ENCODE data around the gene SND1.
"Not testable (repeated sequence)": the region's sequence is repeated elsewhere in the genome, so short reads cannot be mapped to it uniquely, and the experiment has no call there.

Gene SND1

DNA sequence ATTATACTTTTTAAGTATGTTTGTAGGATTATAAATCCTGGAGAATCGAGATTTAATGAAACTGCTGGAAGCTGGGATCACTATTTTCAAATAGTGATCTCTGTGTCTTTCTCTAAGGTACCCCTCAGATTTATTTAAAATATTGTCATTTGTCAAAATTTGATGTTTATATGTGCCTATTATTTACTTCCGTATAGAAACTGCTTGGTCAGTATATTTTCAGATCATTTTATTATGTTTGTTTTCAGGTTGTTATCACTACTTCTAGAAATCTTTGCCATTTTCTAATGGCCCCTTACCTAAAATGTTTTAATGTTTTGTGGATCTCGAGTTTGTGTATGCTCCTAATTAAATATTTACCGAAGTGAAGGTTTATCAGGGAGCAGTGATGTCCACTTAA, 183.7 kb downstream of the SND1 start:
- Histone ChIP-seq H3K4me3 (ENCODE audit: low read depth in 1 of 2, low read length in 2 of 2) (no peak overlapping the region), H3K36me3 (ENCODE audit: control insufficient read depth in 1 of 2, insufficient read depth in 2 of 2, low read length in 2 of 2) (peaks cover 0 to 3% of the 10 kb centered on the region in 2 donors), H3K27me3 (ENCODE audit: control insufficient read depth in 1 of 2, insufficient read depth in 2 of 2, low read length in 2 of 2) (no peaks in the 10 kb centered on the region), H3K9ac (ENCODE audit: low read depth in 1 of 2, low read length in 2 of 2) (no peak overlapping the region), H3K4me1 (ENCODE audit: control insufficient read depth in 1 of 2, insufficient read depth in 2 of 2, low read length in 2 of 2) (no peaks in the 10 kb centered on the region), H3K9me3 (ENCODE audit: control insufficient read depth in 1 of 2, low read length in 2 of 2) (peaks cover 4 to 6% of the 10 kb centered on the region in 2 donors), H3K27ac (ENCODE audit: low read depth, low read length) (no peak overlapping the region)

- not testable (repeated sequence) for H3K4me3 ChIP-seq (ENCODE audit: low read depth in 1 of 2, low read length in 2 of 2); H3K27me3 ChIP-seq (ENCODE audit: control insufficient read depth in 1 of 2, insufficient read depth in 2 of 2, low read length in 2 of 2); H3K36me3 ChIP-seq (ENCODE audit: control insufficient read depth in 1 of 2, insufficient read depth in 2 of 2, low read length in 2 of 2); H3K9ac ChIP-seq (ENCODE audit: low read depth in 1 of 2, low read length in 2 of 2); H3K27ac ChIP-seq (ENCODE audit: low read depth, low read length); H3K9me3 ChIP-seq (ENCODE audit: control insufficient read depth in 1 of 2, low read length in 2 of 2); H3K4me1 ChIP-seq (ENCODE audit: control insufficient read depth in 1 of 2, insufficient read depth in 2 of 2, low read length in 2 of 2)
Observed at GRCh38 chr7:127837816-127838410, 185.9 kb downstream of the SND1 start.

DNA sequence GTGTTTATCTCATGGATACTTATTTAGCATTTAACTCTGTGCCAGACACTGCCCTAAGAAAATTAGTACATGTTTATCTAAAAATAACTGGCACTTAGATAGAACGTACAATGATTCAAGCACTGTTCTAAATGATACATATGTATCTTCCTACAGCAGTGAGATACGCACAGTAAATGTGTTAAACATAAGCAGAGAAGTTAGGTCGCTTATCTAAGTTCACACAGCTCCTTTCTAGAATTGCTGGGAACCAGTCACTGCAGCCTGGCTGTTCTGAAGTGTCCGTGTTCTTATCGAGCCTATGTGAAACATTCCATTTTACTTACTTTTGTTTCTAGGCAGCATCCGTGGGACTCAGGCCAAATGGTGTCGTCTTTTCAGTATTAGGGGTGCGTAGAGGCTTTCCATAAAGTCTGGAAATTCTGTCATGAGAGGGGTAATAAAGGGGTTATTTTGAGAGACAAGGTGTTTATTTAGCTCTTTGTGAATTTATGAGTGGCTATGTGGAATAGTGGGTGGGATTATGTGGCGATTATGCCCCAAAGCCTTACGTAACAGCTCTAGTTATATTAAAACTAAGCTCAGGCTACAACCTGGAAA, 186.9 kb downstream of the SND1 start:
- no peaks in the 10 kb centered on the region for H3K27me3 ChIP-seq (ENCODE audit: control insufficient read depth in 1 of 2, insufficient read depth in 2 of 2, low read length in 2 of 2)
- peaks cover 0 to 4% of the 10 kb centered on the region in 2 donors for H3K4me1 ChIP-seq (ENCODE audit: control insufficient read depth in 1 of 2, insufficient read depth in 2 of 2, low read length in 2 of 2)
- no peak overlapping the region for H3K4me3 ChIP-seq (ENCODE audit: low read depth in 1 of 2, low read length in 2 of 2)
- no peak overlapping the region for H3K27ac ChIP-seq (ENCODE audit: low read depth, low read length)
- H3K36me3 ChIP-seq (ENCODE audit: control insufficient read depth in 1 of 2, insufficient read depth in 2 of 2, low read length in 2 of 2): no peaks in the 10 kb centered on the region
- no peak overlapping the region for H3K9ac ChIP-seq (ENCODE audit: low read depth in 1 of 2, low read length in 2 of 2)
- peaks cover 4 to 6% of the 10 kb centered on the region in 2 donors for H3K9me3 ChIP-seq (ENCODE audit: control insufficient read depth in 1 of 2, low read length in 2 of 2)

GRCh38 chr7:127840226-127840951, 188.4 kb downstream of the SND1 start:
- Histone ChIP-seq H3K4me3 (ENCODE audit: low read depth in 1 of 2, low read length in 2 of 2) (no peak overlapping the region), H3K27ac (ENCODE audit: low read depth, low read length) (no peak overlapping the region), H3K9me3 (ENCODE audit: control insufficient read depth in 1 of 2, low read length in 2 of 2) (peaks cover 4 to 6% of the 10 kb centered on the region in 2 donors), H3K9ac (ENCODE audit: low read depth in 1 of 2, low read length in 2 of 2) (no peak overlapping the region), H3K27me3 (ENCODE audit: control insufficient read depth in 1 of 2, insufficient read depth in 2 of 2, low read length in 2 of 2) (no peaks in the 10 kb centered on the region), H3K4me1 (ENCODE audit: control insufficient read depth in 1 of 2, insufficient read depth in 2 of 2, low read length in 2 of 2) (peaks cover 0 to 13% of the 10 kb centered on the region in 2 donors), H3K36me3 (ENCODE audit: control insufficient read depth in 1 of 2, insufficient read depth in 2 of 2, low read length in 2 of 2) (peaks cover 0 to 3% of the 10 kb centered on the region in 2 donors)

DNA sequence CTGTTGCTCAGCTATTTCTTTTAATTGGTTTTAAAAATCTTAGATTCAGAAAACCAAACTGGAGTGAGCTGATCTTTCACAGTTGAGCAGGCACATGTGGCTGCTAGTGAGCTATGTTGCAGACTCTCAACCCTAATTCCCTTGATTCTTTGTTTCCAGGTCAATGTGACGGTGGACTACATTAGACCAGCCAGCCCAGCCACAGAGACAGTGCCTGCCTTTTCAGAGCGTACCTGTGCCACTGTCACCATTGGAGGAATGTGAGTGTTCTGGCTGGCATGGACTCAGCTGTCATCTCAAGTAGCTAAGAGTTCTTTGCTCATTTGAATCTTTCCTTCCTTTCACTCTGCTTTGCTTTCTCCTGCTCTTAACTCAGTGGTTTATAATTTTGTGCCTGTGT, 192.2 kb downstream of the SND1 start:
- no peak overlapping the region for H3K4me3 ChIP-seq (ENCODE audit: low read depth in 1 of 2, low read length in 2 of 2)
- peaks cover 0 to 13% of the 10 kb centered on the region in 2 donors for H3K4me1 ChIP-seq (ENCODE audit: control insufficient read depth in 1 of 2, insufficient read depth in 2 of 2, low read length in 2 of 2)

GRCh38 chr7:127844707-127845331, 192.8 kb downstream of the SND1 start:
- no peaks in the 10 kb centered on the region for H3K27me3 ChIP-seq (ENCODE audit: control insufficient read depth in 1 of 2, insufficient read depth in 2 of 2, low read length in 2 of 2)
- no peak overlapping the region for H3K4me3 ChIP-seq (ENCODE audit: low read depth in 1 of 2, low read length in 2 of 2)
- peaks cover 0 to 13% of the 10 kb centered on the region in 2 donors for H3K4me1 ChIP-seq (ENCODE audit: control insufficient read depth in 1 of 2, insufficient read depth in 2 of 2, low read length in 2 of 2)
- H3K27ac ChIP-seq (ENCODE audit: low read depth, low read length): no peak overlapping the region
- H3K36me3 ChIP-seq (ENCODE audit: control insufficient read depth in 1 of 2, insufficient read depth in 2 of 2, low read length in 2 of 2): peaks cover 6 to 9% of the 10 kb centered on the region in 2 donors
- H3K9me3 ChIP-seq (ENCODE audit: control insufficient read depth in 1 of 2, low read length in 2 of 2): no peaks in the 10 kb centered on the region
- H3K9ac ChIP-seq (ENCODE audit: low read depth in 1 of 2, low read length in 2 of 2): no peak overlapping the region

More for the DNA sequence above, 192.2 kb downstream of the SND1 start:
- no peak overlapping the region for H3K27ac ChIP-seq (ENCODE audit: low read depth, low read length)
- H3K9me3 ChIP-seq (ENCODE audit: control insufficient read depth in 1 of 2, low read length in 2 of 2): no peaks in the 10 kb centered on the region
- H3K27me3 ChIP-seq (ENCODE audit: control insufficient read depth in 1 of 2, insufficient read depth in 2 of 2, low read length in 2 of 2): no peaks in the 10 kb centered on the region
- H3K36me3 ChIP-seq (ENCODE audit: control insufficient read depth in 1 of 2, insufficient read depth in 2 of 2, low read length in 2 of 2): peaks cover 3 to 6% of the 10 kb centered on the region in 2 donors
- no peak overlapping the region for H3K9ac ChIP-seq (ENCODE audit: low read depth in 1 of 2, low read length in 2 of 2)

- H3K36me3 ChIP-seq (ENCODE audit: control insufficient read depth in 1 of 2, insufficient read depth in 2 of 2, low read length in 2 of 2): peaks cover 8 to 9% of the 10 kb centered on the region in 2 donors
- H3K4me3 ChIP-seq (ENCODE audit: low read depth in 1 of 2, low read length in 2 of 2): no peak overlapping the region
- no peaks in the 10 kb centered on the region for H3K9me3 ChIP-seq (ENCODE audit: control insufficient read depth in 1 of 2, low read length in 2 of 2)
- H3K27me3 ChIP-seq (ENCODE audit: control insufficient read depth in 1 of 2, insufficient read depth in 2 of 2, low read length in 2 of 2): no peaks in the 10 kb centered on the region
- no peak overlapping the region for H3K9ac ChIP-seq (ENCODE audit: low read depth in 1 of 2, low read length in 2 of 2)
- peaks cover 0 to 13% of the 10 kb centered on the region in 2 donors for H3K4me1 ChIP-seq (ENCODE audit: control insufficient read depth in 1 of 2, insufficient read depth in 2 of 2, low read length in 2 of 2)
- no peak overlapping the region for H3K27ac ChIP-seq (ENCODE audit: low read depth, low read length)
Observed at GRCh38 chr7:127845522-127846214, 193.7 kb downstream of the SND1 start.

- Histone ChIP-seq H3K9me3 (ENCODE audit: control insufficient read depth in 1 of 2, low read length in 2 of 2) (no peaks in the 10 kb centered on the region), H3K4me3 (ENCODE audit: low read depth in 1 of 2, low read length in 2 of 2) (no peak overlapping the region), H3K36me3 (ENCODE audit: control insufficient read depth in 1 of 2, insufficient read depth in 2 of 2, low read length in 2 of 2) (peaks cover 9 to 10% of the 10 kb centered on the region in 2 donors), H3K4me1 (ENCODE audit: control insufficient read depth in 1 of 2, insufficient read depth in 2 of 2, low read length in 2 of 2) (peaks cover 0 to 13% of the 10 kb centered on the region in 2 donors), H3K9ac (ENCODE audit: low read depth in 1 of 2, low read length in 2 of 2) (no peak overlapping the region), H3K27ac (ENCODE audit: low read depth, low read length) (no peak overlapping the region), H3K27me3 (ENCODE audit: control insufficient read depth in 1 of 2, insufficient read depth in 2 of 2, low read length in 2 of 2) (no peaks in the 10 kb centered on the region)
Observed at GRCh38 chr7:127847641-127848040, 195.6 kb downstream of the SND1 start.

- Histone ChIP-seq H3K27me3 (ENCODE audit: control insufficient read depth in 1 of 2, insufficient read depth in 2 of 2, low read length in 2 of 2) (no peaks in the 10 kb centered on the region), H3K4me3 (ENCODE audit: low read depth in 1 of 2, low read length in 2 of 2) (no peak overlapping the region), H3K27ac (ENCODE audit: low read depth, low read length) (no peak overlapping the region), H3K4me1 (ENCODE audit: control insufficient read depth in 1 of 2, insufficient read depth in 2 of 2, low read length in 2 of 2) (peaks cover 0 to 9% of the 10 kb centered on the region in 2 donors), H3K9ac (ENCODE audit: low read depth in 1 of 2, low read length in 2 of 2) (no peak overlapping the region), H3K36me3 (ENCODE audit: control insufficient read depth in 1 of 2, insufficient read depth in 2 of 2, low read length in 2 of 2) (peaks cover 9 to 10% of the 10 kb centered on the region in 2 donors), H3K9me3 (ENCODE audit: control insufficient read depth in 1 of 2, low read length in 2 of 2) (no peaks in the 10 kb centered on the region)
Observed at GRCh38 chr7:127848241-127848640, 196.2 kb downstream of the SND1 start.

Data from duodenal mucosa (tissue), 2 donors.